ENCODE measurements around the gene VSTM4. TPM values are rescaled to one million over a fixed set of nuclear protein-coding genes. Genes with fewer than 3 reads are reported as not detected.

VSTM4 gene
- total RNA-seq, 1 donor from 2014 or later = 0.22 TPM

- Mint-ChIP-seq H3K27ac (no peak overlapping the region), H3K4me3 (ENCODE audit: low read depth) (no peak overlapping the region), H3K9me3 (ENCODE audit: low read depth) (peaks cover 4% of the 10 kb centered on the region), H3K27me3 (peaks cover 18% of the 10 kb centered on the region), H3K4me1 (ENCODE audit: low read depth) (peaks cover 4% of the 10 kb centered on the region), H3K36me3 (ENCODE audit: insufficient read depth) (no peaks in the 10 kb centered on the region)
- no peak for TF ChIP-seq CTCF (IDR thresholded peaks at IDR 0.05; ENCODE audit: unreplicated experiment)
- no peak for DNase-seq (ENCODE audit: low spot score, unreplicated experiment)
These were observed 28.9 kb upstream of the VSTM4 start for GRCh38 chr10:49144058-49144720.

GRCh38 chr10:49143249-49143648 lies 27.9 kb upstream of the VSTM4 start:
- Mint-ChIP-seq H3K27ac (no peak overlapping the region), H3K9me3 (ENCODE audit: low read depth) (peaks cover 2% of the 10 kb centered on the region)

GRCh38 chr10:49141541-49142332 lies 26.4 kb upstream of the VSTM4 start:
- Mint-ChIP-seq H3K27ac (no peak overlapping the region), H3K4me3 (ENCODE audit: low read depth) (no peak overlapping the region), H3K36me3 (ENCODE audit: insufficient read depth) (no peaks in the 10 kb centered on the region), H3K9me3 (ENCODE audit: low read depth) (peaks cover 3% of the 10 kb centered on the region), H3K4me1 (ENCODE audit: low read depth) (peaks cover 4% of the 10 kb centered on the region), H3K27me3 (peaks cover 20% of the 10 kb centered on the region)
- TF ChIP-seq CTCF (IDR thresholded peaks at IDR 0.05; ENCODE audit: unreplicated experiment) = no peak
- DNase-seq (ENCODE audit: low spot score, unreplicated experiment) = no peak

More at GRCh38 chr10:49143249-49143648, 27.9 kb upstream of the VSTM4 start:
- no peak for TF ChIP-seq CTCF (IDR thresholded peaks at IDR 0.05; ENCODE audit: unreplicated experiment)
- no peaks in the 10 kb centered on the region for H3K36me3 Mint-ChIP-seq (ENCODE audit: insufficient read depth)
- peaks cover 16% of the 10 kb centered on the region for H3K27me3 Mint-ChIP-seq
- H3K4me3 Mint-ChIP-seq (ENCODE audit: low read depth) = no peak overlapping the region
- no peak for DNase-seq (ENCODE audit: low spot score, unreplicated experiment)
- peaks cover 4% of the 10 kb centered on the region for H3K4me1 Mint-ChIP-seq (ENCODE audit: low read depth)

- no peak for DNase-seq (ENCODE audit: low spot score, unreplicated experiment)
- no peak for TF ChIP-seq CTCF (IDR thresholded peaks at IDR 0.05; ENCODE audit: unreplicated experiment)
- peaks cover 16% of the 10 kb centered on the region for H3K27me3 Mint-ChIP-seq
- H3K27ac Mint-ChIP-seq = no peak overlapping the region
- H3K36me3 Mint-ChIP-seq (ENCODE audit: insufficient read depth) = no peaks in the 10 kb centered on the region
- peaks cover 9% of the 10 kb centered on the region for H3K9me3 Mint-ChIP-seq (ENCODE audit: low read depth)
- no peak overlapping the region for H3K4me3 Mint-ChIP-seq (ENCODE audit: low read depth)
- H3K4me1 Mint-ChIP-seq (ENCODE audit: low read depth) = peaks cover 4% of the 10 kb centered on the region
These were observed 25.2 kb upstream of the VSTM4 start for GRCh38 chr10:49140304-49141177.

GRCh38 chr10:49139846-49140195 lies 24.5 kb upstream of the VSTM4 start:
- H3K9me3 Mint-ChIP-seq (ENCODE audit: low read depth) = peaks cover 9% of the 10 kb centered on the region
- TF ChIP-seq CTCF (IDR thresholded peaks at IDR 0.05; ENCODE audit: unreplicated experiment) = no peak
- no peak overlapping the region for H3K27ac Mint-ChIP-seq
- H3K36me3 Mint-ChIP-seq (ENCODE audit: insufficient read depth) = no peaks in the 10 kb centered on the region
- peaks cover 11% of the 10 kb centered on the region for H3K27me3 Mint-ChIP-seq
- no peak overlapping the region for H3K4me3 Mint-ChIP-seq (ENCODE audit: low read depth)
- no peak for DNase-seq (ENCODE audit: low spot score, unreplicated experiment)
- peaks cover 4% of the 10 kb centered on the region for H3K4me1 Mint-ChIP-seq (ENCODE audit: low read depth)

All from progenitor cell of endocrine pancreas (in vitro differentiated cells).